ENCODE results near the gene NTN4. TPM values are rescaled to one million over a fixed set of nuclear protein-coding genes. Genes with fewer than 3 reads are reported as not detected.
"Not testable (repeated sequence)": the region's sequence is repeated elsewhere in the genome, so short reads cannot be mapped to it uniquely, and the experiment has no call there.

Gene NTN4
- total RNA-seq, 4 donors from 2014 or later = 11.1 to 21.0 (median 16.1) TPM

- 33 to 35% methylated on average over 6 of the region's 6 CpGs for WGBS, 2 donors
- peak; percentile 4 to 8 for DNase-seq
Measured at GRCh38 chr12:95755261-95755865, 35.2 kb downstream of the NTN4 start.

DNA sequence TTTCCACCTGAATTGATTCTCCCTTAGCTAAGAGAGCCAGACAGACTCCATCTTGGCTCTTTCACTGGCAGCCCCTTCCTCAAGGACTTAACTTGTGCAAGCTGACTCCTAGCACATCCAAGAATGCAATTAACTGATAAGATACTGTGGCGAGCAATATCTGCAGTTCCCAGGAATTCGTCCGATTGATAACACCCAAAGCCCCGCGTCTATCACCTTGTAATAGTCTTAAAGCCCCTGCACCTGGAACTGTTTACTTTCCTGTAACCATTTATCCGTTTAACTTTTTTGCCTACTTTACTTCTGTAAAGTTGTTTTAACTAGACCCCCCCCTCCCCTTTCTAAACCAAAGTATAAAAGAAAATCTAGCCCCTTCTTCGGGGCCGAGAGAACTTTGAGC lies 44.5 kb downstream of the NTN4 start:
- WGBS, 2 donors = 39 to 60% methylated on average over 8 of the region's 8 CpGs
- DNase-seq; H3K4me1 ChIP-seq; H3K36me3 ChIP-seq; H3K27ac ChIP-seq; H3K9me3 ChIP-seq; H3K27me3 ChIP-seq; intact Hi-C loops (cut with DNase I); H3K4me3 ChIP-seq (replicated peaks in 1 of 3): not testable (repeated sequence)

More at GRCh38 chr12:95755261-95755865, 35.2 kb downstream of the NTN4 start:
- intact Hi-C loops (cut with DNase I) = no loop called here
- no peak overlapping the region for H3K4me3 ChIP-seq (replicated peaks in 1 of 3)
- H3K4me1 ChIP-seq = peaks cover 6 to 8% of the 10 kb centered on the region in 2 donors
- H3K36me3 ChIP-seq = no peaks in the 10 kb centered on the region
- TF ChIP-seq, protein P1, sequence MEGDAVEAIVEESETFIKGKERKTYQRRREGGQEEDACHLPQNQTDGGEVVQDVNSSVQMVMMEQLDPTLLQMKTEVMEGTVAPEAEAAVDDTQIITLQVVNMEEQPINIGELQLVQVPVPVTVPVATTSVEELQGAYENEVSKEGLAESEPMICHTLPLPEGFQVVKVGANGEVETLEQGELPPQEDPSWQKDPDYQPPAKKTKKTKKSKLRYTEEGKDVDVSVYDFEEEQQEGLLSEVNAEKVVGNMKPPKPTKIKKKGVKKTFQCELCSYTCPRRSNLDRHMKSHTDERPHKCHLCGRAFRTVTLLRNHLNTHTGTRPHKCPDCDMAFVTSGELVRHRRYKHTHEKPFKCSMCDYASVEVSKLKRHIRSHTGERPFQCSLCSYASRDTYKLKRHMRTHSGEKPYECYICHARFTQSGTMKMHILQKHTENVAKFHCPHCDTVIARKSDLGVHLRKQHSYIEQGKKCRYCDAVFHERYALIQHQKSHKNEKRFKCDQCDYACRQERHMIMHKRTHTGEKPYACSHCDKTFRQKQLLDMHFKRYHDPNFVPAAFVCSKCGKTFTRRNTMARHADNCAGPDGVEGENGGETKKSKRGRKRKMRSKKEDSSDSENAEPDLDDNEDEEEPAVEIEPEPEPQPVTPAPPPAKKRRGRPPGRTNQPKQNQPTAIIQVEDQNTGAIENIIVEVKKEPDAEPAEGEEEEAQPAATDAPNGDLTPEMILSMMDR (IDR thresholded peaks at IDR 0.05) = no peak
- no peak for TF ChIP-seq POLR2A (IDR thresholded peaks at IDR 0.05)
- no peaks in the 10 kb centered on the region for H3K9me3 ChIP-seq
- no peak overlapping the region for H3K27ac ChIP-seq
- no peaks in the 10 kb centered on the region for H3K27me3 ChIP-seq

DNA sequence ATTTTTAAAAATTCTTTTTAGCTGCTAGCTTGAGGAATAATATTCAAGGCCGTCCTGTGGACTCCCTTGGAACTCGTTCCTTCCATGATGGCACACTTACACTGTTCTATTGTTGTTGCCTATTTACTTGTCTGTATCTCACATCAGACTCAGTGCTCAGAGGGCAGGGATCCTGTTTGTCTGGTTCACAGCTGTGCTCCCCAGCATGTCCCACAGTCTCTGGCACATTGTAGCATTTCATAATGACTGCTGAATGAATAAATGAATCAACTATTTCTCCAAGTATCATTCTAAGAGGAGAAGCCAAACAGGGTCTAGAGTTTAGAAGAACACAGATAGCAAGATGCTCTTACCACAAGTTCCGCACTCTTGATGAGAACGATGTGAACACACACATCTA lies 48.0 kb downstream of the NTN4 start:
- 85 to 87% methylated on average over 4 of the region's 4 CpGs for WGBS, 2 donors
- no peak for DNase-seq
- Histone ChIP-seq H3K9me3 (no peaks in the 10 kb centered on the region), H3K4me1 (no peaks in the 10 kb centered on the region), H3K27me3 (no peaks in the 10 kb centered on the region), H3K4me3 (replicated peaks in 1 of 3) (no peak overlapping the region), H3K27ac (no peak overlapping the region), H3K36me3 (no peaks in the 10 kb centered on the region)
- intact Hi-C loops (cut with DNase I) = no loop called here
- TF ChIP-seq POLR2A (IDR thresholded peaks at IDR 0.05) = no peak
- TF ChIP-seq, protein P1 (IDR thresholded peaks at IDR 0.05) = no peak

DNA sequence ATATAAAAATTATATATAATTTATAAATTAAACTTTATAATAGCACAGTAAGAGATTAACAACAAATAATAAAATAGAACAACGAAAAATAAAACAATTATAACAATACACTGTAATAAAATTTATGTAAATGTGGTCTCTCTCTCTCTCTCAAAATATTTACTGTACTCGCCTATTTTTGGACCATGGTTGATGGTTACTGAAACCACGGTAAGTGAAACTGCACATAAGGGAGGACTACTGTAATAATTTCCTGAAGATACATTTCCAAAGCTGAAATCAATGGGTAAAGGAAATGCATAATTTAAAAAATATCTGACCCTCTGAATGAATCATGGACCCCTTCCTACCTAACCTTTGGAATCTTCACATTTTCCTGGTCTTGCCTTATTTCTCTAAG lies 48.9 kb downstream of the NTN4 start:
- Histone ChIP-seq H3K36me3 (no peaks in the 10 kb centered on the region), H3K27ac (no peak overlapping the region), H3K27me3 (no peaks in the 10 kb centered on the region), H3K4me3 (replicated peaks in 1 of 3) (no peak overlapping the region), H3K9me3 (no peaks in the 10 kb centered on the region), H3K4me1 (no peaks in the 10 kb centered on the region)
- 84% methylated on average over 3 of the region's 3 CpGs for WGBS, 2 donors
- intact Hi-C loops (cut with DNase I) = no loop called here
- DNase-seq = no peak
- no peak for TF ChIP-seq POLR2A (IDR thresholded peaks at IDR 0.05)
- TF ChIP-seq, protein P1 (IDR thresholded peaks at IDR 0.05) = no peak

DNA sequence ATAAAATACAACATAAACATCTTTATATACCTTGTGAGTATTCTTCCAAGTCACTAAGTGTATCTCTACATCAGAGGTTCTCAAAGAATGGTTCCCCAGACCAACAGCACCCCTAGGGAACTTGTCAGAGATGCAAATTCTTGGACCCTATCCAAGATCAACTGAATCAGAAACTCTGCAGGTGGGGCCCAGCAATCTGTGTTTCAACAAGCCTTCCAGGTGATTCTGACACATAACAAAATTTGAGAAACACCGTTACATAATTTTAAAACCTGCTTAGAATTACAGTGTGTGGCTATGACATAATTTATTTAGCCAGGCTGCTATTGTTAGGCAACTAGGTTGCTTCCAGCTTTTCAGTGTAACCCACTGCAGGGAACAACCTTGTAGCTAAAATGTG lies 49.8 kb downstream of the NTN4 start:
- Histone ChIP-seq H3K27me3 (no peaks in the 10 kb centered on the region), H3K9me3 (no peaks in the 10 kb centered on the region), H3K4me1 (no peaks in the 10 kb centered on the region), H3K36me3 (no peaks in the 10 kb centered on the region), H3K27ac (no peak overlapping the region), H3K4me3 (replicated peaks in 1 of 3) (no peak overlapping the region)
- DNase-seq = no peak
- TF ChIP-seq POLR2A (IDR thresholded peaks at IDR 0.05) = no peak
- TF ChIP-seq, protein P1 (IDR thresholded peaks at IDR 0.05) = no peak
- intact Hi-C loops (cut with DNase I) = no loop called here
- 88 to 90% methylated on average over 1 of the region's 1 CpG for WGBS, 2 donors
